ENCODE measurements around the gene AIFM2.
"Not testable (repeated sequence)": the region's sequence is repeated elsewhere in the genome, so short reads cannot be mapped to it uniquely, and the experiment has no call there.

The AIFM2 gene

DNA sequence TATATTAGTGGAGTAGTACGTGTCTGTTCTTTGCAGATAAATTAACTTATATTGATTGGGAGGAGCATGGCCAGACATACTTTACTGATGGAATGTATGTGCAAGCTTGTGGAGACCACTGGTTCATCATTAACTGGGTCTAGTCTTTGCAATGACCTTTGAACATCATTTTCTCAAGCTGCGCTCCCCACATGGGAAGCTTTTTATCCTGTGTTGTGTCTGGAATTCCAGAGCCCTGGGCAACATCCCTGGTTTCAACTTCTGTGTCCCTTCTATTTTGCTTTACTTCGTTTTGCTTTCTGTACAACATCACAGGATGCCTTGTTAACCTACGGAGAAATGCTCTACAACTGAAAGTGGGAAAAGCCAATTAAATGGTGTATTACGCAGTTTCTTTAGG, 41.7 kb downstream of the AIFM2 start:
- DNase-seq, result no peak

DNA sequence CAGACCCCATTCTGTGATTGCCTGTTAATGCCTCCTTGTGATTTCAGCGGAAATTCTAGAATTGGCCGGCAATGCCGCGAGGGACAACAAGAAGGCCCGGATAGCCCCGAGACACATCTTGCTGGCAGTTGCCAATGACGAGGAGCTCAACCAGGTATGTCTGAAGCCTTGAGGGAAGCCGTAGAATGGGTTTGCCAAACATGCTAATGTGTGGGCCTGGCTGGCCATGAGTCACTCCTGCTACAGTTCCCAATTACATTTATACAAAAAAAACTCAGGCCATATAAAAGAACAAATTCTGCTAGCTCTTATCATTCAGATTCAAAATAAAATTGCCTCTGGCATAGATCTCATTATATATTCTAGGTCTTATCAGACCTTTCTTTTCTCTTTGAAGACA, 42.6 kb downstream of the AIFM2 start:
- no peak for DNase-seq

DNA sequence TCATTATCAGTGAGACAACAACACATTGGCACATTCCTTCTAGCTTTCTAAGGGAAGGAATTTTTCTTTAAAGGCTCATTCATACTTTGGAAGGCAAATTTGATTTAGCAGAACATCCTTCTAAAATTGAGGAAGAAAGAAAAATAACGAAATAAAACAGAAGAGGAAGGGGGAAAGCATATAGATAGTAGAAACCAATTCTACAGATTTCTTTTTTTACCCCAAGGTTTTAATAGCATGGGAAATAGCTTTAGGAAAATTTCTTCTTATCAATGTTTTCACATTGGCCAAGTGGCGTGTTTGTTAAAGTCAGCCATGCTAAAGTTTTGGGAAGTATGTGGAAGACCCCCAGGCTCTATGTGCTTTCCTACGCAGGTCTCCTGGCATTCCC, 44.3 kb downstream of the AIFM2 start:
- no peak for DNase-seq

DNA sequence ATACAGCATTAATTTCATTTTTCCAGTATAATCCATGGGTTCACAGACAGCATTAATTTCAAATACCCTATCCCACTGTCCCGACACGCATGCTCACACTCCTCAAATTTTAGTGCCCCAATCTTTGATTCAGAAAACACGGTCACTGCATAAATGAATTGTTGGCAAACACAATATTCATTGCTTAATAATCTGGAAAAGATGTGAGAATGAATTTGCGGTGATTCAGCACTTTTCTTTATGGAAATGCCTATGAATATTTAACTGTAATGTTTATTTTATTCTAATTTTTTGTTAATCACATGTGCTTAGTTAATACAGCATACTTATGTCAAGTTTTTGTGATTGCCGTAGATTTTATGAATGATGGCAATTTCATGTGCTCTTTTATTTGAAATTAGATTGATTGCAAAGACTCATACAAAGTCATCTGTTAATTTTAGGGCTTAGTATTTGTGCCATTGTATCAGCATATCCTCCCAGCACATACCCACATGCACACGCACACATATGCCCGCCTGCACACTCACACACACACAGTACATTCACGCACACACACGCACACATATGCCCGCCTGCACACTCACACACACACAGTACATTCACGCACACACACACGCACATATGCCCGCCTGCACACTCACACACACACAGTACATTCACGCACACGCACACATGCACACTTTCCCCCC, 44.9 kb downstream of the AIFM2 start:
- DNase-seq, result no peak

DNA sequence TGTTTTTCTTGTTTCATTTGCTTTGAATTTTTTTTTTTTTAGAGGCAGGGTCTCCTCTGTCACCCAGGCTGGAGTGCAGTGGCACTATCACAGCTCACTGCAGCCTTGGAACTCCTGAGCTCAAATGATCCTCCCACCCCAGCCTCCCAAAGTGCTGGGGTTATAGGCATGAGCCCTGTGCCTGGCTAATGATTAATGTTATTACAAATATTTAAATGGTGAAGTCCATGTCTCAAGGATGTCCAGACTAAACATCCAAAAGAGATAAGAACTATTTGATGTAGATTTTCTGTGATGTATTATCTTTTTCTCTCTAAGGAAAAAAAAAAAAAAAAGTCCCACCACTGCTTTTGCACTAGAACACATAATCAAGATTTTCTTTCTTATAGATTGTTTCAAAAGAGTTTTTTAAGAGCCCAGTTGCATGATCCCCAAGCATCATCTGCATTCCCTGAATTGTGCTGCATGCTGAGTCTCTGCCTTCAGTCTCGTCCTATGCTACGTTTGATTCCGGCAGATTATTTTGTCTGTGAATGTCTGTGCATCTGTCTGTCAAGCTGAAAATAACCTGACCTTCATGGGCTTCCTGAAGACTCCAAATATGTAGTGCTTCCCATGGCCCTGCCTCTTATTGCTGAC, 46.5 kb downstream of the AIFM2 start:
- DNase-seq, result no peak

DNA sequence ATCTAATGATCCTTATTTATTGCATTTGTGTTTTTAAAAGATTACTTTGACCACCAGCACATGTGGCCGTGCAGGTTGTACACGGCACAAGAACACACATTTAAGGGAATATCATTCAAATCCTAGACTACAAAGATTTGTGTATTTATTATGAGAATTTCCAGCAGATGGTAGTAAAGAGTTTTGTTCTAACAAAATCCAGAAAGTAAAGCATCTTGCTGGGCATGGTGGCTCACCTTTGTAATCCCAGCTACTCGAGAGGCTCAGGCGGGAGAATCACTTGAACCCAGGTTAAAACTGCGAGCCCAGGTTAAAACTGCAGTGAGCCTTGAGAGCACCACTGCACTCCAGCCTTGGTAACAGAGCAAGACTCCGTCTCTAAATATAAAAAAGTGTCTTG, 48.4 kb downstream of the AIFM2 start:
- DNase-seq, result no peak

DNA sequence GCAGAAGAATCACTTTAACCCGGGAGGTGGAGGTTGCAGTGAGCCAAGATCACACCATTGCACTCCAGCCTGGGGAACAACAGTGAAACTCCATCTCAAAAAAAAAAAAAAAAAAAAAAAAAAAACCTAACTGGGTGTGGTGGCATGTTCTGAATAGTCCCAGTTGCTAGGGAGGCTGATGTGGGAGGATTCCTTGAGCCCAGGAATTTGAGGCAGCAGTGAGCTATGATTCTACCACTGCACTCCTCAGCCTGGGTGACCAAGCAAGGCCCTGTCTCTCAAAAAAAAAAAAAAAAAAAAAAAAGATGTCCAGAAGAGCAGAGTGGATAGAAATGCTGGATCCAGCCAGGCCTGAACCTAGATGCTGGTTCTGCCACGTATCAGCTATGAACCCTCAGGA, 51.8 kb downstream of the AIFM2 start:
- not testable (repeated sequence) for DNase-seq

DNA sequence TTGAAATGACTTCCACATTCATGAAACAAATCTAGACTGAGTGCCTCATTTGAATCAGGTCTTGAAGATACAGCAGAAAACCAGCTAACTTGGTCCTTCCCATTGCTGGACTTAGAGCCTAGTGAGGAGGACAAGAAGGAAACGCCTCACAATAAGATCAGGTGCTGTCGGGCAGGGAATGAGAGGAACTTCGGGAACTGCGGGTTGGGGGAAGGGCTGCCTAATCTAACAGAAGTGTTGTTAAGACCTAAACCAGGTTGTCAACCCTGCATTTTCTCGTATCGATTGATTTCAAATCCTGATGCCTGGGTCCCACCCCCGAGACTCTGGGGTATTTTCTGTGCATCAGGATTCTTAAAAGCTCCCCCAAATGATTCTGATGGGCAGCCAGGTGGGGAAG, 53.7 kb downstream of the AIFM2 start:
- DNase-seq, result no peak

DNA sequence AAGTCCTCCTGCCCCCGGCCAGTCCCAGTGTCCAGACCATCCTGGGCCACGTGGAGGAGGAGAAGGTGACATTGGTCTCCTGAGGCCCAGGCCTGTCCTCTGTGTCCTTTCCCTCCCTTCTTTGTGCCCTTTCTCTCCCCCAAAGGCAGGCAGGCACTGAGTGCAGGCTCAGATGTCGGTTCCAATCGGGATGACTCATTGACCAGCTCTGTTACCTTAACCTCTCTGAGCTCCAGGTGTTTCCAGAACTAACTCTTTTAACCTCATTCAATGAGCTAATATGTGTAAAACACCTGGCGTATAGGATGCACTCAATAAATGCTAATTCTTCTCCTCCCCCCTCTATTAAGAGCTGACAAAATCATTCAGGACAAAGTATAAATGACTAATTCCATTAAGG, 54.3 kb downstream of the AIFM2 start:
- no peak for DNase-seq

DNA sequence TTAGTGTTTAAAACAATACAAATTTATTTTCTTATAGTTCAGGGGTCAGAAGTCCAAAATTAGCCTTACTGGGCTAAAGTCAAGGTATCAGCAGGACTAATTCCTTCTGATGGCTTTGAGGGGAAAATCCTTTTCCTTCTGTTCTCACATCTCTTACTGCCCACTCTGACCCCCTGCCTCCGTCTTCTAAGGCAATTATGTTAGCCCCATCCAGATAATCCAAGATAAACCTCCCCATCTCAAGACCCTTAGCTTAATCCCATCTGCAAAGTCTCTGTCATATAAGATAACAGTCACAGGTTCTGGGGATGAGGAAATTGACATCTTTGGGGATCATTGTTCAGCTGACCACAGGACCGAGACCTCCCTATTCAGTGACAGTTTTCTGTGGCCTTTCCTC, 57.7 kb downstream of the AIFM2 start:
- DNase-seq, result no peak

DNA sequence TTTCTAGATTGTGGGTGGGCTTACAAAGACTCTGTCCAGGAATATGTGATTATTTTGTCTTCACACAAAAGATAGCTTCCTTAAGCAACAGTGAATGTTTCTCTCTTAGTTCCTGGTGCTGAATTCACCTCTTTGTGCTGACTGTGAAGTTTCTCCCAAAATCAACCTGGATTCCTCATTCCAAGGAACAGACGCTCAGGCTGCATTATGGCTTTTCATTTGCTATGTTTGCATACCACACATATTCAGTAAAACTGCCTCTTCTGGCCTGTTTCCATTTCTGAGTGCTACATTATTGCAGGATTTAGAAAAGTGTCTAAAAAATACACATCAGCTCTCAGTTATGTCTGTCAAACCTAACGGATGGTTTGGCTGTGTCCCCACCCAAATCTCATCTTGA, 58.5 kb downstream of the AIFM2 start:
- DNase-seq, result no peak

DNA sequence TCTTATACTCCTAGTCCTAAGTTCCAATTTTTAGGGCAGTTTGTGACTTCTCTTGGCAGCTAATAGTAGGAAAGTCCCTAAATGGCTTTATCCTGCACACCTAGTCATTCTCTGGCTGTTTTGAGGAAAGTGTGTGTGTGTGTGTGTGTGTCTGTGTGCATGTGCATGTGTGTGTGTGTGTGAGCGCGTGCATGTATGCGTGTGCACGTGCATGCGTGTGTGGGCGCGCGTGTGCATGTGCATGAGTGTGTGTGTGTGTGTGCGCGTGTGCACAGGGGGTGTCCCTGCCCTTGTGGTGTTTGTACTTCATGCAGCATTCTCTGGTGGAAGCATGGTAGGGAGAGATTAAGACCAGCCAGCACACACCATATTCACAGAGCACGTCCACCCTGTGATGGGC, 61.8 kb downstream of the AIFM2 start:
- no peak for DNase-seq

DNA sequence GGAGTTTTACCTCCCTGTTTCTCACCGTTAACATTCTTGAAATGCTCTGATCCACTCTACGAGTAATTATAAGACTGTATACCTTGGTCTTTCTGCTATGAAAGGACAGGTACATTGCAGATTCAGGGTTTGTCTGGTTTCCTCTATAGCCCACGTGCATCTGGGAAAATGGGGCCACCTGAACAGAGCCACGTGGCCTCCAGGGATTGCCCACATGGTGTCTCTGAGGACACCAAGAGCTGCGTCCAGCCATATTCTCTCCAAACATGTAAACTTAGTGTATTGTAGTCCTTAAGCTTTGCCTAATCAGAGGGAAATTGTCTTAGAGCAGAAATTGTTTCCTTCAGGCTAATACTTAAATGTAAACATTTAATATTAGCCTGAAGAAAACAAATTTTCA, 63.3 kb downstream of the AIFM2 start:
- DNase-seq, result no peak

DNA sequence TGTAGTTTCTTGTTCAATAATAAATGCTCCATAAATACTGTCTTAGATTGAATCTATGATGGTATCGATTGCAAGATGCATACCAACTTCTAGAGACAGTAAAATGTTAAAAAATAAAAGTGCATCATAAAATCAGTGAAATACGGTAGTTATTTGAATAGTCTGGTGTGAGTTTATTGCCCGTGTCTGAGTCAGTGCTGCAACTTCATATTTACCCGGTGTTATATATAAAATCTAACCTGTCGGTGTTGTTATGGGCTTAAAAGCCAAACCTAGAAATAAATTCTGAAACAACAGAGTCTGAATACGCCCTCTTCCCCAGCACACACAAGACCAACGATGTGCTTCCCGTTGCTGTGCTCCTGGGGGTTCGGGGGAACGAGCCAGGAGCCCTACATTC, 63.7 kb downstream of the AIFM2 start:
- no peak for DNase-seq

DNA sequence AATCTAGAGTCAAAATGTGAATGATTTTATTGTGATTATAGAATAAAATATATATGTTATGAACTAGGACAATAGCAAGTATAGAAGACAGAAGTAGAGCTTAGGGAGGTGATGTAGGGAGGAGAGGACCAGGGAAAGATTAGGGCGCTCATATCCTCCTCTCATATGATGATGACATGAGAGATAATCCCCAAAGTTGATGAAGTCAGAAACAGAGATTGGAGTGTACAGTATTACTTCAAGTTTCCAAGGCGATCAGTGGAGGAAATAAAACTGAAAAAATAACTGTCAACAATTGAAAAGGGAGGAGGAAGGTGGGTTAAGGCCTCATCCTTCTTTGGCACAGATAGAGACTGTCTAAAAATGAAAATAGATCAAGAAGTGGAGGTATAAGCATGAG, 65.0 kb downstream of the AIFM2 start:
- DNase-seq, result no peak

DNA sequence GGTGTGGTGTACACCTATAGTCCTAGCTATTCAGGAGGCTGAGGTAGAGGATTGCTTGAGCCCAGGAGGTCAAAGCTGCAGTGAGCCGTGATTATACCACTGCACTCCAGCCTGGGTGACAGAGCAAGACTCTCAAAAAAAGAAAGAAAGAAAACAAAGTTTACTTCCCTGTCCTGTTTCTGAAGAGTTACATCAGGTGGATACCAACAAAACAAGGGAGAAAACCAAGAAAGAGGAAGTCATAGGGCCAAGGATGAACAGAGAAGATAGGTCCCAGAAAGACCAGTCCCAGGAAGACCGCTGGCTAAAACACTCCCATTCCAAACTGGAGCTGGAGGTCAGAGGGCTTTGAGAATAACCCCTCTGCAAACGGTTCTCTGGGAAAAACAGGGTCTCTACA, 66.4 kb downstream of the AIFM2 start:
- no peak for DNase-seq

DNA sequence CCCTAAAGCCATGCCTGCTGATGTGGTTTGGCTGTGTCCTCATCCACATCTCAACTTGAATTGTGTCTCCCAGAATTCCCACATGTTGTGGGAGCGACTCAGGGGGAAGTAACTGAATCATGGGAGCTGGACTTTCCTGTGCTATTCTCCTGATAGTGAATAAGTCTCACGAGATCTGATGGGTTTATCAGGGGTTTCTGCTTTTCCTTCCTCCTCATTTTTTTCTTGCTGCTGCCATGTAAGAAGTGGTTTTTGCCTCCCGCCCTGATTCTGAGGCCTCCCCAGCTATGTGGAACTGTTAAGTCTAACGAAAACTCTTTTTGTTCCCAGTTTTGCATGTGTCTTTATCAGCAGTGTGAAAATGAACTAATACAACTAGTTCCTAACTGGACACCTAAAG, 68.1 kb downstream of the AIFM2 start:
- no peak for DNase-seq

DNA sequence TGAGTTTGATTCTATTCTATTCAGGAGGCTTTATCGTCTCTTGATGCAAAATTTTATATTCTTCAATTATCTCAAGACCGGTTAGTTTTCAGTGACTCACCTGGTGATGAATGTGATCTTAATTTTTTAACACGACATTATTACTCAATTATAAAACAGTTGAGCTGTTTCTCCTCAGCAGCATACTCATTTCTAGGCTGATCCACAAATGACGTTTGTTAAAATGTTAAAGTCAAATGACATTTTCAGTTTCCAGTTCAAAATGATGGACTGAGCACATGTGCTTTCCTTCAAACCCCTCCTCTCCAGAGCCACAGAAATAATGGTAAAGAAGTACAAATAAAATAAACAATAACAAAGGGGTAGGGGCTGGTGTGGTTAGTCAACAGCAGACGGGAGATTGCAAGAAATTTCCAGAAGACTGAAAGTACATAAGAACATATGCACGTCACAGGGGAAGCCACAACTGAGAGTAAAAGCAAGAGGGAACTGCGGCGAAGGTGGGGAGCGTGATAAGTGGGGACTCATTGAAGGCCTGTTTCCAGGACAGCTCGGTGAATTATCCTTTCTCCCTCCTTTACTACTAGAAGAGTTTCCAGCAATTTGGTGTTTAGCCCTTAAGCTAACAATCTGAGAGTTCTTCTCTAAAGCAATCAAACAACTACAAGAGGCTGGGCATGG, 69.1 kb downstream of the AIFM2 start:
- no peak for DNase-seq

Measured in C1 segment of cervical spinal cord (tissue), 14 donors.